ENCODE measurements around the gene PPIL4. TPM values are rescaled to one million over a fixed set of nuclear protein-coding genes. Genes with fewer than 3 reads are reported as not detected.
A peak's percentile ranks its signal among the peaks of the same experiment; 100 is the strongest.

The PPIL4 gene, protein sequence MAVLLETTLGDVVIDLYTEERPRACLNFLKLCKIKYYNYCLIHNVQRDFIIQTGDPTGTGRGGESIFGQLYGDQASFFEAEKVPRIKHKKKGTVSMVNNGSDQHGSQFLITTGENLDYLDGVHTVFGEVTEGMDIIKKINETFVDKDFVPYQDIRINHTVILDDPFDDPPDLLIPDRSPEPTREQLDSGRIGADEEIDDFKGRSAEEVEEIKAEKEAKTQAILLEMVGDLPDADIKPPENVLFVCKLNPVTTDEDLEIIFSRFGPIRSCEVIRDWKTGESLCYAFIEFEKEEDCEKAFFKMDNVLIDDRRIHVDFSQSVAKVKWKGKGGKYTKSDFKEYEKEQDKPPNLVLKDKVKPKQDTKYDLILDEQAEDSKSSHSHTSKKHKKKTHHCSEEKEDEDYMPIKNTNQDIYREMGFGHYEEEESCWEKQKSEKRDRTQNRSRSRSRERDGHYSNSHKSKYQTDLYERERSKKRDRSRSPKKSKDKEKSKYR
- 31.2 and 33.7 TPM in 2 replicates for total RNA-seq

DNA sequence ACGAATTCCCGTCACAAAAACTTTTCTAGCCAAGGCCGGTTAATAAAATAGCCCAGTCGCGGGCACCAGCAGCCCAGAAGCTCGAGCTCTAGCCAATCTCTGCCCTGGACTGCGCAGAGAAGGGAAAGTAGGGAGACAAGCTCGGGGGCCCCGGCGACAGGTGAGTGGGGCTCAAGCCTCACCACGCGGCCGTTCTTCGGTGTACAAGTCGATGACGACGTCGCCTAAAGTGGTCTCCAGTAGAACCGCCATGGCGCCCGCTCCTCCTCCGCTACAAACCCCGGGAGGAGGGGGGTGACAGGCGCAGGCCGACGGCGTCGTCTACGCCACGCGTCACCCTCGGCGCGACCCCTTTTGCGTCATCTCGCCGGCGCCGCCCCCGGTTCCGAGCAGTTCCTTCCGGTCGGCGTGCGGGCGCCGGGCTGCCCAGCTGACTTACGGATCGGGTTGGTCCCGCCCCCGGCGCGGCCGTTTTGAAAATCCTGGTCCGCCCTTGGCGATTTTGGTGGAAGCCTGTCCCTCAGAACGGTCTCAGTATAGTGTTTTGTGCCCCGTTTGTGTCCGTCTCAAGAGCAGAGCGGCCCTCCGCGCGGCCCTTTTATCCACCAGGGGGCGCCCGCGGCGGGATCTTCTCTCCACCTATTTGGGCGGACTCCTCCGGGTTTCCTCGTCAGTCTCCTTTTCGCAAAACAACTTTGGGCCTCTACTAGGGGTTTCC, at the start of gene PPIL4:
TSS of gene PPIL4 (minus strand) at position 290 of the 718 bp plus-strand sequence. CDS start at position 252, 38 bp downstream.

DNA sequence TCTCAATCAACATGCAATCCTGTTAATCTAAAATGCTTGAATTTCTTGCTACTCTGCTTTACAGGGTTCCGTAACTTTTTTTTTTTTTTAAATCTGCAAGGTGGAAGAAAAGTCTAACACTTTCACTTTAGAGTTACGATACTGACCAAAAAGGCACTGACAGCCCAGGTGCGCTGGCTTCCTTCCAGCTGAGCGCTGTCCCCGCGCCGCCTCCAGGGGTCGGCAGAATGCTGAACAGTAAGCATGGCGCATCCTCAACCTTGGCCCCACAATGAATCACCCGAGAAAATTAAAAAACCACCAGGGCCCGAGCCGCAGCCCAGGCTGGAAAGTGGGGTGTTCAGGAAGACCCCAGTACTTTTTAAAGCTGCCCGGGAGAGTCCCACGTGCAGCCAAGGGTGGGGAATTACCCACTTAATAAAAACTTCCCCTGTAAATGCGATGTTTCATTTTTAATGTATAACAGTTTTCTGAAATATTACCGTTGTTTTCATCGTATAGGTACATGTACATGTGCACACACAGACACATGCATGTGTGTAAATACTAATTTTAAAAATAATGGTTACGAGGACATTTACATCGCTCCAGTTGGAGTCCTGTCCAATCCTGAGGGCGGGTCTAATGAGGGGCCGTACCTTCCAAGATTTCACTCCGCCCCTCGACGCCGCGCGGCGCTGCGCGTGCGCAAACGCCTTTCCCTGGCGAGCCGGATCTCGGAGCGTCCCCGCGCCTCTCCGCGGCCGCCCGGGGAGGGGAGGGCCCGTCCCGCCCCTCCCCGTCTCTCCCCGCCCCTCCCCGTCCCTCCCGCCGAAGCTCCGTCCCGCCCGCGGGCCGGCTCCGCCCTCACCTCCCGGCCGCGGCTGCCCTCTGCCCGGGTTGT, 19.9 kb upstream of the PPIL4 start, which contains the start of gene GINM1:
TSS of gene GINM1 (plus strand) at position 849 of the 883 bp plus-strand sequence. CDS start 40 bp downstream, outside the sequence.

DNA sequence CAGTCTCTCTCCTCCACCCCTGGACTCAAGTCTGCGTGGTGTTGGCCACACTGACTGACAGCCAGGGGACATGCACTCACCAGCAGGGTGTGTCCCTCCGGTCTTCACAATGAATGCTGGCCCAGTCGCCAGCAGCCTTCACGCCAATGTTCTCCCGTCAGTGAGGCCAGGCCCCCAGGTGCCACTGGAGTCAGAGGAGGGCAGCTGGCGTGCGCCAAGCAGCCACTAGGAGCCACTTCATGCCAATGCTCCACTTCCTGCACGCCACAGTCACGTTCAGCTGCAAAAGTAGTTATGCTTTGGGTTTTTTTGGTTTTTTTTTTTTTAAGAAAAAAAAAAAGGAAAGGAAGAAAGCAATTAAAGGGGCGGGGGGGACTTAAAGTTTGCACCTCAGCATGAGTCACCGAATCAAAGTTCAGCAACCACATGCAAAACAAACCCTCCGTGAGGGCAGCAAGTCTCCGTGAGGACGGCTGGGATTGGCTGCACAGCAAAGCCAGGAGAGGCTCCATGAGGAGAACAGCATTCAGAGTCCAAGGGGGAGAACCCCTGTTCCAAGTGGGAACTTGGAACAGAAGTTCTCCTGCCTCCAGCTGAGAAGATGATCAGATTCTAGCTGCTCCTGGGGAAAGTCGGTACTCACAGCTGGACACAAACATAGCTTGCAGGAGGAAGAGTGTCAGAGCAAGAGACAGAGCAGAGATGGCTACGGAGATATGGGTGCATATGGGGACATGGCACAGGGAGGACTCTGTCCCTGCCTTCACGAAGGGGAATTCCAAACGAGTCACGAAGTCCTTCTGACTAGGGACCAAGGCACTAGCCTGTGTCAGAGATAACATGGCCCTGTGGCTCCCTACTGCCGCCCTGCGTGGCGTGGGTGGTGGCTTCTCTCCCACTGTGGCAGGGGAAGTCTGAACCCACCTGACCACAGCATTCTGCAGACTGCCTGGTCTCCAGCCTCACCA, 60.8 kb downstream of the PPIL4 start, which contains the start of gene ZC3H12D:
TSS of gene ZC3H12D (minus strand) at position 282 of the 968 bp plus-strand sequence. CDS start 10,471 bp downstream, outside the sequence.

Small RNA genes within 50 kb of the gene (small RNA-seq; reads per million reads assigned to genes)
- not detected for gene RF00410 (ENCODE audit: low replicate concordance)
- 0.94 reads per million, percentile 42 among the genes with 10 or more reads in this experiment for gene RNU7-3P (ENCODE audit: low replicate concordance)

Other genes with a start within 250 kb of the PPIL4 start
- gene TAB2, start 228.3 kb downstream of the PPIL4 start, total RNA-seq, result 25.4 and 26.1 TPM in 2 replicates
- gene SUMO4, start 145.8 kb downstream of the PPIL4 start, total RNA-seq, result 1.5 and 2.3 TPM in 2 replicates
- 0.14 and 0.22 TPM in 2 replicates for gene ZC3H12D, start 61.0 kb downstream of the PPIL4 start, total RNA-seq
- gene GINM1, start 20.3 kb upstream of the PPIL4 start, total RNA-seq, result 35.8 and 59.3 TPM in 2 replicates
- gene KATNA1, start 102.7 kb upstream of the PPIL4 start, total RNA-seq, result 25.6 and 26.3 TPM in 2 replicates
- gene LATS1, start 172.1 kb upstream of the PPIL4 start, total RNA-seq, result 17.1 and 24.3 TPM in 2 replicates
- 16.4 and 53.0 TPM in 2 replicates for gene NUP43, start 200.5 kb upstream of the PPIL4 start, total RNA-seq
- 108 and 145 TPM in 2 replicates for gene PCMT1, start 203.7 kb upstream of the PPIL4 start, total RNA-seq